HG03175 (cell line): ENCODE measurements around the gene TNNT2.

Source experiments
- ATAC-seq: cut with Tn5 transposase; IDR thresholded peaks from one replicate; pipeline ENCODE4 v1.9.1; 2021; ENCODE audit warnings: mild to moderate bottlenecking, moderate library complexity; ENCODE audit not compliant: unreplicated experiment

TNNT2 gene

GRCh38 chr1:201378804-201379203, 1.3 kb upstream of the TNNT2 start:
- ATAC-seq: no peak

- peak; percentile 52 for ATAC-seq
These were observed 761 bp downstream of the TNNT2 start for GRCh38 chr1:201376464-201377374.

- ATAC-seq: no peak
These were observed 1.4 kb downstream of the TNNT2 start for GRCh38 chr1:201376107-201376463.

GRCh38 chr1:201375169-201375568, 2.3 kb downstream of the TNNT2 start:
- ATAC-seq: no peak

GRCh38 chr1:201374364-201374763, 3.1 kb downstream of the TNNT2 start:
- no peak for ATAC-seq

GRCh38 chr1:201371792-201372191, 5.7 kb downstream of the TNNT2 start:
- ATAC-seq: no peak

- no peak for ATAC-seq
These were observed 6.2 kb downstream of the TNNT2 start for GRCh38 chr1:201371276-201371675.

GRCh38 chr1:201370500-201370899, 7.0 kb downstream of the TNNT2 start:
- ATAC-seq: no peak

- no peak for ATAC-seq
These were observed 8.3 kb downstream of the TNNT2 start for GRCh38 chr1:201369209-201369608.

GRCh38 chr1:201366696-201367095, 10.8 kb downstream of the TNNT2 start:
- no peak for ATAC-seq

- no peak for ATAC-seq
These were observed 12.2 kb downstream of the TNNT2 start for GRCh38 chr1:201365251-201365650.

- no peak for ATAC-seq
These were observed 12.7 kb downstream of the TNNT2 start for GRCh38 chr1:201364808-201365105.

GRCh38 chr1:201363467-201363866, 14.0 kb downstream of the TNNT2 start:
- no peak for ATAC-seq

GRCh38 chr1:201362906-201363305, 14.6 kb downstream of the TNNT2 start:
- ATAC-seq: no peak

- ATAC-seq: no peak
These were observed 15.6 kb downstream of the TNNT2 start for GRCh38 chr1:201361652-201362504.

- ATAC-seq: no peak
These were observed 16.4 kb downstream of the TNNT2 start for GRCh38 chr1:201360901-201361651.

- no peak for ATAC-seq
These were observed 17.0 kb downstream of the TNNT2 start for GRCh38 chr1:201360486-201360885.

GRCh38 chr1:201359873-201360210, 17.6 kb downstream of the TNNT2 start:
- ATAC-seq: no peak

GRCh38 chr1:201359031-201359872, 18.2 kb downstream of the TNNT2 start:
- ATAC-seq: no peak

- no peak for ATAC-seq
These were observed 18.9 kb downstream of the TNNT2 start for GRCh38 chr1:201358596-201358995.
